Stimulated activated CD4-positive, alpha-beta T cell treated with anti-CD3 and anti-CD28 coated beads, Interleukin-12 subunit alpha, Interleukin-12 subunit beta, amount 100 ng/mL, for 4 hours (primary cell): Measurements from ENCODE around the gene CLCN3.
"Not testable (repeated sequence)": the region's sequence is repeated elsewhere in the genome, so short reads cannot be mapped to it uniquely, and the experiment has no call there.

Source experiments
- DNase-seq: peaks from one replicate; pipeline ENCODE4 v3.0.0-alpha.2; 2020

CLCN3 gene

GRCh38 chr4:169618286-169618685, 2.1 kb upstream of the CLCN3 start:
- no peak for DNase-seq

- no peak for DNase-seq
Observed at GRCh38 chr4:169618986-169619385, 1.4 kb upstream of the CLCN3 start.

GRCh38 chr4:169619518-169619957, 840 bp upstream of the CLCN3 start:
- DNase-seq = peak; percentile 19

GRCh38 chr4:169620880-169621248, 486 bp downstream of the CLCN3 start:
- no peak for DNase-seq

GRCh38 chr4:169621731-169622492, 1.5 kb downstream of the CLCN3 start:
- no peak for DNase-seq

GRCh38 chr4:169622566-169622965, 2.2 kb downstream of the CLCN3 start:
- DNase-seq = no peak

GRCh38 chr4:169624012-169624411, 3.6 kb downstream of the CLCN3 start:
- DNase-seq = not testable (repeated sequence)

- DNase-seq = no peak
Observed at GRCh38 chr4:169625886-169626285, 5.5 kb downstream of the CLCN3 start.

GRCh38 chr4:169626331-169627282, 6.2 kb downstream of the CLCN3 start:
- DNase-seq = no peak

- DNase-seq = no peak
Observed at GRCh38 chr4:169627307-169627706, 6.9 kb downstream of the CLCN3 start.

- no peak for DNase-seq
Observed at GRCh38 chr4:169628579-169628978, 8.2 kb downstream of the CLCN3 start.

GRCh38 chr4:169630069-169630468, 9.7 kb downstream of the CLCN3 start:
- DNase-seq = no peak

- DNase-seq = no peak
Observed at GRCh38 chr4:169632896-169633295, 12.5 kb downstream of the CLCN3 start.

GRCh38 chr4:169634975-169635374, 14.6 kb downstream of the CLCN3 start:
- DNase-seq = no peak

- DNase-seq = no peak
Observed at GRCh38 chr4:169640261-169640870, 20.0 kb downstream of the CLCN3 start.

- DNase-seq = no peak
Observed at GRCh38 chr4:169644802-169645201, 24.4 kb downstream of the CLCN3 start.

GRCh38 chr4:169645627-169646026, 25.2 kb downstream of the CLCN3 start:
- DNase-seq = no peak

GRCh38 chr4:169649545-169650226, 29.3 kb downstream of the CLCN3 start:
- DNase-seq = no peak

- DNase-seq = no peak
Observed at GRCh38 chr4:169650227-169650936, 30.0 kb downstream of the CLCN3 start.

- DNase-seq = no peak
Observed at GRCh38 chr4:169652535-169652934, 32.2 kb downstream of the CLCN3 start.

GRCh38 chr4:169655401-169655800, 35.0 kb downstream of the CLCN3 start:
- no peak for DNase-seq

- DNase-seq = no peak
Observed at GRCh38 chr4:169657470-169658107, 37.2 kb downstream of the CLCN3 start.
